ENCODE data around the gene MTURN. TPM values are rescaled to one million over a fixed set of nuclear protein-coding genes. Genes with fewer than 3 reads are reported as not detected.
A peak's percentile ranks its signal among the peaks of the same experiment; 100 is the strongest.

MTURN gene
- total RNA-seq, 1 donor from 2014 or later: 40.9 TPM

DNA sequence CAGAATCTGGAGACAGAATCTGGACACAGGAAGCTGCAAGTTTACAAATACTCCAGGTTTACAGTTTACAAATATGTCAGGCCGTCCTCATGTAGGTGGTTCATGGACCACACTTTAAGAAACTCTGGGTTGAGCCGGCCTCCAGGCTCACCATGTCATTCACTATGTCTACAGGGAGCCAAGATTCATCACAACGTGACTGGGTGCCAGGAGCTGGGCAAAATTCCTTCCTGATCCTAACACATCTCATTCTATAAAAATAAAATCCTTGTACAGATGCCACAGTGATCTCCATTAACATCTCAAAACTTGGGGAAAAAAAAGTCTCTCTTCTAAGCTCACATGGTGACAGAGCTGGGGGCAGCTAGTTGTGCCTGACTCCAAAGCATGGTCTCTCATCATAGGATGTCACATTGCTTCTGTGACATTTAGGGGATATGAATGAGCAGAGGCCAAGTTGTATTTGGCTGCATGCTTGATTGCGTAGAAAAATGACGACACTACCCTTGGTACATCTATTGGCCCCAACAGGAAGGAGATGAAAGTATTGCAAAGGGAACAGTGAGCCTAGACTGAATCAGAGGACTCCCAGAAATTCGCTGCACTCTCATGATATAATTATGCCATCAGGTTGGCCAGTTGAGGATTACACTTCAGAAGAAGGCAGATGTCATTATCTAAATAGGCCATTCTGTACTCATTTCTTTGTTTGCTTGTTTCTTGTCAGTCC lies 35.9 kb downstream of the MTURN start:
- H3K4me3 ChIP-seq: no peak overlapping the region
- TF ChIP-seq, protein P1, sequence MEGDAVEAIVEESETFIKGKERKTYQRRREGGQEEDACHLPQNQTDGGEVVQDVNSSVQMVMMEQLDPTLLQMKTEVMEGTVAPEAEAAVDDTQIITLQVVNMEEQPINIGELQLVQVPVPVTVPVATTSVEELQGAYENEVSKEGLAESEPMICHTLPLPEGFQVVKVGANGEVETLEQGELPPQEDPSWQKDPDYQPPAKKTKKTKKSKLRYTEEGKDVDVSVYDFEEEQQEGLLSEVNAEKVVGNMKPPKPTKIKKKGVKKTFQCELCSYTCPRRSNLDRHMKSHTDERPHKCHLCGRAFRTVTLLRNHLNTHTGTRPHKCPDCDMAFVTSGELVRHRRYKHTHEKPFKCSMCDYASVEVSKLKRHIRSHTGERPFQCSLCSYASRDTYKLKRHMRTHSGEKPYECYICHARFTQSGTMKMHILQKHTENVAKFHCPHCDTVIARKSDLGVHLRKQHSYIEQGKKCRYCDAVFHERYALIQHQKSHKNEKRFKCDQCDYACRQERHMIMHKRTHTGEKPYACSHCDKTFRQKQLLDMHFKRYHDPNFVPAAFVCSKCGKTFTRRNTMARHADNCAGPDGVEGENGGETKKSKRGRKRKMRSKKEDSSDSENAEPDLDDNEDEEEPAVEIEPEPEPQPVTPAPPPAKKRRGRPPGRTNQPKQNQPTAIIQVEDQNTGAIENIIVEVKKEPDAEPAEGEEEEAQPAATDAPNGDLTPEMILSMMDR (IDR thresholded peaks at IDR 0.05): no peak
- peaks cover 28 to 46% of the 10 kb centered on the region in 2 donors for H3K4me1 ChIP-seq
- H3K9me3 ChIP-seq: no peaks in the 10 kb centered on the region
- intact Hi-C loops (cut with DNase I): loop anchor here (5.0 kb wide), 1 partner anchor 307 kb away; the partner anchor contains the start of gene NOD1
- no peak for DNase-seq (ENCODE audit: low spot score in 2 of 2)
- peaks cover 0 to 6% of the 10 kb centered on the region in 2 donors for H3K36me3 ChIP-seq
- H3K27me3 ChIP-seq: no peaks in the 10 kb centered on the region
- peak overlapping the region; percentile 66 to 86 for H3K27ac ChIP-seq

DNA sequence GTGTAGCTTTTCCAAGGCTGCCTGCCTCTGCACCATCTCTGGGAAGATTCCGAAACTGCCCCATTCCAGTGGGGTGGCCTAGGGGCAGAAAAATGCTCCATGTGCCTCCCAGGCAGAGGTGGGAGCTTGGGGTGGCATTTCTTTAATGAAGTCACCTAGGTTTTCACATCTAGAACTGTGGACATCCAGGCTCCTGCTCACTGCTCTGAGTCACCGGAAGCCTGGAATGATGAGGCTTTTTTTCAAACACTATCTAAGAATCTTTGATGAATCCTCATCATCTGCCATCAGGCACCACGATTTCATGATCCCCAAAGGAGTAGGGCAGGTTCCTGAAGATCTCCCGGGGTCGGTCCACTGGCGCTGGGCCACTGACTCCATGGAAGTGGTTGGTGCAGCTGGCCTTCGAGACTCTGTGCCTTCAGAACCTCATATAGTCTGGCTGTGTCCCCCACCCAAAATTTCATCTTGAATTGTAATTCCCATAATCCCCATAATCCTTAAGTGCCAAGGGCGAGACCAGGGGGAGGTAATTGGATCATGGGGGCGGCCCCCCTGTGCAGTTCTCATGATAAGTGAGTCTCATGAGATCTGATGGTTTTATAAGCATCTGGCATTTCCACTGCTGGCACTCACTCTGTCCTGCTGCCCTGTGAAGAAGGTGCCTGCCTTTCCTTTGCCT lies 37.1 kb downstream of the MTURN start:
- H3K36me3 ChIP-seq: peaks cover 0 to 6% of the 10 kb centered on the region in 2 donors
- H3K27me3 ChIP-seq: no peaks in the 10 kb centered on the region
- TF ChIP-seq, protein P1 (IDR thresholded peaks at IDR 0.05): no peak
- intact Hi-C loops (cut with DNase I): loop anchor here (2.0 to 5.0 kb wide), 4 partner anchors 29 to 305 kb away; partner anchors contain the start of genes MTURN, NOD1 and ZNRF2
- H3K4me1 ChIP-seq: peaks cover 28 to 56% of the 10 kb centered on the region in 2 donors
- DNase-seq (ENCODE audit: low spot score in 2 of 2): no peak
- H3K27ac ChIP-seq: peak overlapping the region; percentile 66 to 86
- H3K9me3 ChIP-seq: no peaks in the 10 kb centered on the region
- no peak overlapping the region for H3K4me3 ChIP-seq

DNA sequence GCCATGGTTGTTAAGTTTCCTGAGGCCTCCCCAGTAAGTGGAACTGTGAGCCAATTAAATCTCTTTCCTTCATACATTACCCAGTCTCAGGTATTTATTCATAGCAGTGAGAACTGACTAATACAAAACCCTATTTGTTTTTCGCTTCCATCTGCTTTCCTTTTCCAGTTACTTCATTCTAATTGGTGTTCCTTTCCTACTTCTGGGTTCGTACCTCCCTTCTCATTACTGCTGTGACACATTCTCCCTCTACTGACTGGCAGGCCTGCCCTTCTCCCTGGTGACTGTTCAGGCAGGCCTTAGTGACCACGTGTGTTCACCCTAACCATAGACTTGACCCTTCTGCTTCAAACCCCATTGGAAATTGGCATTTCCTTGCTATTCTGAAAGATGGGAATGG lies 37.7 kb downstream of the MTURN start:
- TF ChIP-seq, protein P1 (IDR thresholded peaks at IDR 0.05): no peak
- Histone ChIP-seq H3K27me3 (no peaks in the 10 kb centered on the region), H3K4me3 (no peak overlapping the region), H3K4me1 (peaks cover 28 to 60% of the 10 kb centered on the region in 2 donors), H3K9me3 (no peaks in the 10 kb centered on the region), H3K27ac (peak overlapping the region; percentile 66 to 86), H3K36me3 (peaks cover 0 to 6% of the 10 kb centered on the region in 2 donors)
- no peak for DNase-seq (ENCODE audit: low spot score in 2 of 2)
- intact Hi-C loops (cut with DNase I): loop anchor here (2.0 to 5.0 kb wide), 4 partner anchors 30 to 305 kb away; partner anchors contain the start of genes MTURN, NOD1 and ZNRF2

DNA sequence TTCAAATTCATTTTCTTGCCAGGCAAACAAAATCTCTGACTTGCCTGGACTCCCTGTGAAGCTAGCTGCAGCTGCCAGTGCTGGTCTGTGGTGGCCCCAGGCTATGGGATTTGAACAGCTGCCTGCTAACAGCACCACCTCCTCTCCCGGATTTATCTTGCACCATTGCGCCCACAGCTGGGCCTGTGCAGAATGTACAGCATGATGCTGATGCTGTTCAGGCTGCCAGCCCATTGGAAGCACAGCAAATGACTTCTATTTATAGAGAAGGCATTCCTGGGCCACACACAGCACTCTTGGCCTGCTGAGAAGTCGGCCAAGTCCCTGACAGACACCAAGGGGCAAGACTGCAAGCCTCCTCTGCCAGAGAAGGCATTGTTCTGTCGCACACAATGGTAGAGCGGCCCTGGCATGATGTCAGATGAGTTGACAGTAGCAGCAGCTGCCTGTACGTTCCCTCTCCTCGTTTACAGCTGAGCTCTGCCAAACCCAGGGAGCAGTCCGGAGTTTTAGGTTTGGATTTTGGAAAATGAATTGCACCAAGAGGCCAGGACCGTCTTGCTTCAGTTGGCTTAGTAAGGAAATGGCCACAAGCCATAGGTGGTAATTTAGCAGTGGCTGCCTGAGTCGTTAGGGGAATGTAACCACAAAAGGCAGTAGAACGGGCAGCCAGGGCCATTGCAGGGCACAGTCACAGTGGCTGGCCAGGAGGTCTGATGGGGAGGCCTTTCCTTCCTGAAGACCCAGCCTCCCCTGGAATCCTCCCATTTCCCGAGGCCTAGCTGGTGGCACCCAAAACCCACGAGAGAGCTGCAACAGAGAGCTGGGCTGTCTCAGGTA lies 38.5 kb downstream of the MTURN start:
- Histone ChIP-seq H3K27me3 (no peaks in the 10 kb centered on the region), H3K9me3 (no peaks in the 10 kb centered on the region), H3K36me3 (no peaks in the 10 kb centered on the region), H3K4me3 (peak overlapping the region in 1 of 2 donors; percentile 34), H3K27ac (peak overlapping the region; percentile 66 to 86), H3K4me1 (peaks cover 32 to 69% of the 10 kb centered on the region in 2 donors)
- TF ChIP-seq, protein P1 (IDR thresholded peaks at IDR 0.05): peak in 1 of 3 experiments; percentile 35
- intact Hi-C loops (cut with DNase I): loop anchor here (1.0 to 5.0 kb wide), 5 partner anchors 30 to 304 kb away; partner anchors contain the start of genes MTURN, NOD1, PLEKHA8 and ZNRF2
- DNase-seq (ENCODE audit: low spot score in 2 of 2): peak; percentile 40 to 90

DNA sequence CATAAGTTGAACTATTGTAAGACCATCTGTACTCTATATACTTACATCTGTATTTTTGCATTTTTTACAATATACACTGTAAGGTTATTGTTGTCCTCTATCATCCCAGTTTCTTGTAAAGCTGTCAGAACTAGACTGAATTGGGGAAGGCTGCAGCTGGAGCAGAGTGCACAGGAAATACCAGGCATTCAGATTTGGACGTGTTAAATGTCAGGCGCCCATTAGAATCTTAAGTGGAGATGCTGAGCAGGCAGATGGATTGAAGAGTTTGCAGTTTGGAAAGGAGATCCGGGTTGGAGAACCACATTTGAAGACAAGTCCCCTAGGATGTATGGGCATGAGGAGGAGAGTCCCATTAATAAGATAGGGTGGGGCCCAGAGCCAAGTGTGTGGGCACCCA lies 40.4 kb downstream of the MTURN start:
- intact Hi-C loops (cut with DNase I): no loop called here
- H3K9me3 ChIP-seq: no peaks in the 10 kb centered on the region
- H3K27me3 ChIP-seq: no peaks in the 10 kb centered on the region
- no peaks in the 10 kb centered on the region for H3K36me3 ChIP-seq
- TF ChIP-seq, protein P1 (IDR thresholded peaks at IDR 0.05): no peak
- no peak for DNase-seq (ENCODE audit: low spot score in 2 of 2)
- peak overlapping the region; percentile 66 to 86 for H3K27ac ChIP-seq
- no peak overlapping the region for H3K4me3 ChIP-seq
- H3K4me1 ChIP-seq: peaks cover 36 to 76% of the 10 kb centered on the region in 2 donors

All from ascending aorta (tissue), 2 donors.